Fibroblast of the aortic adventitia (primary cell): ENCODE measurements around the gene BMPR1A. TPM values are rescaled to one million over a fixed set of nuclear protein-coding genes. Genes with fewer than 3 reads are reported as not detected.
A peak's percentile ranks its signal among the peaks of the same experiment; 100 is the strongest.
"Not testable (repeated sequence)": the region's sequence is repeated elsewhere in the genome, so short reads cannot be mapped to it uniquely, and the experiment has no call there.

Experiments
- DNase-seq: peaks from one replicate; pipeline ENCODE4 v3.0.0-alpha.2; 2010; ENCODE audit warnings: low read depth
- H3K4me3 ChIP-seq: 2 replicates; pipeline ENCODE4 v1.5.1; 2011; ENCODE audit warnings: low read depth, mild to moderate bottlenecking, control low read depth, low read length, moderate library complexity
- CTCF ChIP-seq: IDR thresholded peaks from 2 replicates; pipeline ENCODE4 v1.5.1; 2011; ENCODE audit warnings: mild to moderate bottlenecking, low read length, control low read depth, inconsistent platforms; ENCODE audit not compliant: insufficient read depth
- total RNA-seq: library from RNA; depleted of rRNA; stranded (reverse); fragments of >200 nt; gene quantifications from 2 replicates; pipeline ENCODE4 v1.2.3, GENCODE V29; 2012; ENCODE audit warnings: low replicate concordance

BMPR1A gene
- total RNA-seq, 1 donor: 74.7 TPM

- DNase-seq: peak; percentile 67
- no peak for TF ChIP-seq CTCF
- H3K4me3 ChIP-seq: peak overlapping the region; percentile 73
Measured at GRCh38 chr10:86970162-86970981, 214.0 kb downstream of the BMPR1A start.

- DNase-seq: no peak
- TF ChIP-seq CTCF: no peak
- peak overlapping the region; percentile 73 for H3K4me3 ChIP-seq
Measured at GRCh38 chr10:86970982-86971231, 214.5 kb downstream of the BMPR1A start.

- TF ChIP-seq CTCF: no peak
- peak; percentile 85 for DNase-seq
- peak overlapping the region; percentile 73 for H3K4me3 ChIP-seq
Measured at GRCh38 chr10:86971232-86971991, 215.0 kb downstream of the BMPR1A start.

- no peak for DNase-seq
- TF ChIP-seq CTCF: no peak
- H3K4me3 ChIP-seq: no peak overlapping the region
Measured at GRCh38 chr10:86972613-86973380, 216.4 kb downstream of the BMPR1A start.

GRCh38 chr10:86974484-86974883 lies 218.1 kb downstream of the BMPR1A start:
- no peak for DNase-seq
- no peak for TF ChIP-seq CTCF
- no peak overlapping the region for H3K4me3 ChIP-seq

- DNase-seq: no peak
- TF ChIP-seq CTCF: no peak
- no peak overlapping the region for H3K4me3 ChIP-seq
Measured at GRCh38 chr10:86976362-86977056, 220.1 kb downstream of the BMPR1A start.

- DNase-seq, H3K4me3 ChIP-seq: not testable (repeated sequence)
Measured at GRCh38 chr10:86978457-86978856, 222.0 kb downstream of the BMPR1A start.
